Breast epithelium (tissue), 4 donors: Measurements from ENCODE around the gene SLC22A23. TPM values are rescaled to one million over a fixed set of nuclear protein-coding genes. Genes with fewer than 3 reads are reported as not detected.

Experiments
- DNase-seq, 2 donors: peaks; one replicate each; pipeline ENCODE4 v3.0.0-alpha.2; 2019; ENCODE audit warnings: low spot score in 2 of 2
- H3K27ac ChIP-seq, 2 donors: fragments of 200-600 bp; sonication (generic) in 1 of 2; one replicate each; pipeline ENCODE4 v1.5.1; 2016 to 2019; ENCODE audit warnings: mild to moderate bottlenecking in 1 of 2
- H3K27me3 ChIP-seq, 2 donors: fragments of 200-600 bp; sonication (generic) in 1 of 2; one replicate each; pipeline versions ENCODE4 v1.5.1 to v1.6.0; 2017 to 2019; ENCODE audit warnings: control low read depth in 1 of 2, mild to moderate bottlenecking in 1 of 2
- H3K36me3 ChIP-seq: fragments of 200-600 bp; one replicate; pipeline ENCODE4 v1.5.1; 2019
- H3K4me1 ChIP-seq, 2 donors: fragments of 200-600 bp; sonication (generic); one replicate each; pipeline ENCODE4 v1.5.1; 2016 to 2019; ENCODE audit warnings: control low read depth in 1 of 2
- H3K4me3 ChIP-seq, 3 donors: fragments of 200-600 bp; sonication (generic); 1 replicate in 2 of 3; 2 replicates in 1 of 3; pipeline ENCODE4 v1.5.1; 2016 to 2019; ENCODE audit warnings: mild to moderate bottlenecking in 3 of 3, moderate library complexity in 2 of 3
- H3K9me3 ChIP-seq, 2 donors: fragments of 200-600 bp; sonication (generic) in 1 of 2; one replicate each; pipeline ENCODE4 v1.5.1; 2016 to 2019; ENCODE audit warnings: control low read depth in 1 of 2
- CTCF ChIP-seq, 3 donors: fragments of 450-650 bp; IDR thresholded peaks; one replicate each; pipeline ENCODE4 v1.5.1; 2016 to 2017; ENCODE audit warnings: antibody characterized with exemption in 3 of 3, mild to moderate bottlenecking in 3 of 3, moderate library complexity in 3 of 3
- POLR2A ChIP-seq: fragments of 450-650 bp; IDR thresholded peaks from one replicate; pipeline ENCODE4 v1.6.1; 2016; ENCODE audit warnings: antibody characterized with exemption, mild to moderate bottlenecking, moderate library complexity
- POLR2AphosphoS5 ChIP-seq, 3 donors: sonication (generic); formaldehyde crosslinking; IDR thresholded peaks; one replicate each; pipeline ENCODE4 v1.6.1; 2017; ENCODE audit warnings: antibody characterized with exemption in 3 of 3
- intact Hi-C: fragments of 100-400 bp; cut with DNase I; formaldehyde crosslinking; loops from one replicate; pipeline ENCODE4 v1.15.1; 2023; ENCODE audit warnings: low total_unique reads
- total RNA-seq, 3 donors: library from RNA; depleted of rRNA; stranded (reverse); fragments of >200 nt; gene quantifications; one replicate each; pipeline ENCODE4 v1.1.0, GENCODE V29; 2016

SLC22A23 gene
- total RNA-seq, 3 donors from 2014 or later: 10.9 to 26.3 (median 22.9) TPM

DNA sequence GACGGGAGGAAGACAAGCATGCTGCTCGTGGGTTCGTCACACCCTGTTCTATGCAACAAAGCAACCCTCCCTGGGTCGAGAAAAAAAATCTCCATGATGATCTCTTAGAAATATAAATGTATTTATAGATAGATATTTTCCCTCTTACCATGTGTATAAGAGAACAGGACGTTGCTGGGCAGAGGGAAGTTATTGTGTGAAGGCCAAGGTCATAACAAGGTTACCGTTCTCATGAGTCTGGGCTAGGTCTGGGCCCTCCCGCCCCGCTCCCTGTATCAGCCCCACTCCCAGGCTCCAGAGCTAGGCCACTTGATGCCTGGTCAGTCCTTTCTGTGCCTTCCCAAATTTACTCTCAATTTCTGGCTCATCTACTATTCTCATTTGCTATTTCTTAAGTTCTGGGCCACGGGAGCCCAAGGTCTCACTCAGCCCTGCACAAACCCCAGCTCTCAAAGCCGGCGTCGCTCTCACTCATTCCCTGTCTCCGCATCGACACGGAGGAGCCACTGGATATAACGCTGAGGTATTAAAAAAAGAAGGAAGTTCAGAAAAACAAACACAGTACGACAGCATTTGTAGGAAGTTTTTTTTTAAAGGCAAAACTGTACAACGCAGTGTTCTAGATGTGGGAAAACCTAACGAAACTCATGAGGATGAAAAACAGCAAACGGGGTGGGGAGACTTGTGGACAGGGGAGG lies 101.3 kb downstream of the SLC22A23 start:
- intact Hi-C loops: no loop called here
- Histone ChIP-seq H3K36me3 (no peaks in the 10 kb centered on the region), H3K27ac (peak overlapping the region; percentile 88 to 96), H3K4me3 (peak overlapping the region in 2 of 3 donors; percentile 47 to 62), H3K9me3 (no peaks in the 10 kb centered on the region), H3K4me1 (peaks cover 0 to 8% of the 10 kb centered on the region in 2 donors), H3K27me3 (no peaks in the 10 kb centered on the region)
- TF ChIP-seq POLR2AphosphoS5 (IDR thresholded peaks at IDR 0.05) (peak in 2 of 3 donors; percentile 8 to 15), CTCF (IDR thresholded peaks at IDR 0.05) (no peak)
- peak in 1 of 2 donors; percentile 56 for DNase-seq

- Histone ChIP-seq H3K4me3 (no peak overlapping the region), H3K4me1 (peaks cover 0 to 8% of the 10 kb centered on the region in 2 donors), H3K27me3 (no peaks in the 10 kb centered on the region), H3K27ac (peak overlapping the region; percentile 88 to 96), H3K36me3 (no peaks in the 10 kb centered on the region), H3K9me3 (no peaks in the 10 kb centered on the region)
- intact Hi-C loops: no loop called here
- TF ChIP-seq POLR2A (no peak), CTCF (IDR thresholded peaks at IDR 0.05) (no peak), POLR2AphosphoS5 (IDR thresholded peaks at IDR 0.05) (no peak)
- no peak for DNase-seq
Observed at GRCh38 chr6:3355011-3355357, 101.9 kb downstream of the SLC22A23 start.

DNA sequence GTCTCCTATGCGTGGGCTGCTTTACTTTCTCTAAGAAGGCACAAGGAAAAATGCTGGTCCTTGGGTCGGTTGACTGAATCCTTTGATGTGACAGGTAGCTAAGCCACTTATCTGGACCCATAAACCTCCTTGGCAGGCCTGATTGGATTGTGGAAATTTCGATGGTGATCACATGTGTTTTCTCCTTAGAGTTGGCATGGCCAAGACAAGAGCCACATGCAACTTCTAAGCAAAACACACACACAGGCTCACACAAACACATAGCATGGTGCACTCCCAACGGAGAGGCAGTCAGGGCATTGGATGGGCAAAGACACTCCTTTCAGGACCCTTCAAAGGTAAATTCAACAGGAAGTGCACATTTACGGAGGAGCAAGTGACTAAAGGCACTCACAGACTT lies 102.9 kb downstream of the SLC22A23 start:
- no peaks in the 10 kb centered on the region for H3K9me3 ChIP-seq
- no peaks in the 10 kb centered on the region for H3K36me3 ChIP-seq
- TF ChIP-seq POLR2A (no peak), CTCF (IDR thresholded peaks at IDR 0.05) (no peak), POLR2AphosphoS5 (IDR thresholded peaks at IDR 0.05) (no peak)
- H3K27ac ChIP-seq: peak overlapping the region; percentile 88 to 96
- no peak for DNase-seq
- no peaks in the 10 kb centered on the region for H3K27me3 ChIP-seq
- H3K4me1 ChIP-seq: peaks cover 0 to 8% of the 10 kb centered on the region in 2 donors
- intact Hi-C loops: no loop called here
- no peak overlapping the region for H3K4me3 ChIP-seq

DNA sequence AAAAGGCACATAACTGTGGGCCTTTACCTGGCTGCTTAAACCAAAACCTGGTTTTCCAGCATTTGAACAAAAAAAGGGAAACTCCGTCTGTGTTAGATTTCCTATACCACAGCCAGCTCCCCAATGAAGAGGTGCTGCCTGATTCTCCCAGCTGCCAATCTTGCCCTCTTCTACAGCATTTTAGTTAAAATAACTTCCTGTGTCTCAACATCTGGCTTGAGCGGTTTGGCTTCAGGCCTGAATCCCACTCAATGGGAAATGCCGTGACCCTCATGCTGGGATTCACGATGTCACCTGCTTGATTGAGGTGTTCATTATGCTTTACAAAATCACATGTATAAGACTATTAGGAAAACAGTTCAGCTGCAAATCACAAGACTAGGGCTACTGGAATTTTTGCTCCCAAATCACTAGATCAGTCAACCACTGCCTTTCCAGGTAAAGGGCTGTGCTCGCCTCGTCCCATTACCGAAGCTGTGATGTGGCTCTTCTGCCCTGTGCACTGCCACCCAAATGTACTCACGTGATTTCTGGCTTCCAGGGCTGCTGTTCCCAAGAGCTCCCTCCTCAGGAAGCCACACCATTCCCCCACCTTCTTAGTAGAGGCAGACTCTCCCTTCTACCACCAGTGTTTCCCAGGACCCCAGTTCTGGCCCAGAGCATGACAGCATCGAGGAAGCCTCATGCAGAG lies 103.5 kb downstream of the SLC22A23 start:
- intact Hi-C loops: no loop called here
- peaks cover 0 to 8% of the 10 kb centered on the region in 2 donors for H3K4me1 ChIP-seq
- H3K27ac ChIP-seq: peak overlapping the region; percentile 4 to 96
- DNase-seq: no peak
- H3K9me3 ChIP-seq: no peaks in the 10 kb centered on the region
- H3K27me3 ChIP-seq: no peaks in the 10 kb centered on the region
- H3K4me3 ChIP-seq: no peak overlapping the region
- no peak for TF ChIP-seq POLR2A
- no peak for TF ChIP-seq CTCF (IDR thresholded peaks at IDR 0.05)
- no peak for TF ChIP-seq POLR2AphosphoS5 (IDR thresholded peaks at IDR 0.05)
- no peaks in the 10 kb centered on the region for H3K36me3 ChIP-seq

DNA sequence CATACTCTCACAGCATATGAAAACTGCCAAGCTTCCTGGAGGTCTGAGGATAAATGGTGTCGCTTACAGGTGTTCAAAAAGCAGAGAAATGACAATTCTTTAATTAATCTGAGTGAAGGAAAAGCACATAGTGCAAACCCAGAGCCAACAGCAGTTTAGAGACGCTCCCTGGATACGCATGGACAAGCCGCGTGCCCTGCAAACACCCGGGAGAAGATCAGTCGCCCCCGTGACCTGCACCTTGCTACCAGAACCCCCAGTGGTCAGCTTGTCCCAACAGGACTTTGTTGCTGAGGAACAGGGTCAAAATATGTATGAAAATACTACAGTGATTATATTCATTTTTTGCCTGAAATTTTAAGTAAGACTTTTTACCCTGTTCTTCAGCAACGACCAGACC lies 104.2 kb downstream of the SLC22A23 start:
- H3K27me3 ChIP-seq: no peaks in the 10 kb centered on the region
- peaks cover 0 to 8% of the 10 kb centered on the region in 2 donors for H3K4me1 ChIP-seq
- no peaks in the 10 kb centered on the region for H3K9me3 ChIP-seq
- DNase-seq: no peak
- no peaks in the 10 kb centered on the region for H3K36me3 ChIP-seq
- H3K27ac ChIP-seq: no peak overlapping the region
- TF ChIP-seq POLR2AphosphoS5 (IDR thresholded peaks at IDR 0.05) (no peak), POLR2A (no peak), CTCF (IDR thresholded peaks at IDR 0.05) (no peak)
- intact Hi-C loops: no loop called here
- no peak overlapping the region for H3K4me3 ChIP-seq
